HCT116 (cell line): ENCODE measurements around the gene RBM26. TPM values are rescaled to one million over a fixed set of nuclear protein-coding genes. Genes with fewer than 3 reads are reported as not detected.

ENCODE experiments used
- ATAC-seq: fragments of 200-7000 bp; cut with Tn5 transposase; 2 replicates; pipeline ENCODE4 v1.9.1; 2020; ENCODE audit warnings: mild to moderate bottlenecking, moderate library complexity
- BruUV-seq: library from RNA; stranded (reverse); fragments of 400-500 nt; replicated peaks from 2 replicates; lab custom pipeline; 2021; lab: Mats Ljungman, UMichigan
- CTCF ChIA-PET: fragments of 300-600 bp; sonication (Branson Sonifier 250); formaldehyde crosslinking; loops from one replicate; lab custom pipeline; 2021; ENCODE audit warnings: antibody characterized with exemption; lab: Charles Lee
- POLR2A ChIA-PET: fragments of 300-600, 350-600 bp; sonication (Branson Sonifier 250); formaldehyde crosslinking; loops from one replicate; lab custom pipeline; 2021; ENCODE audit warnings: antibody characterized with exemption; lab: Charles Lee
- RAD21 ChIA-PET, 2 experiments: fragments of 300-600 bp; sonication (Branson Sonifier 250); formaldehyde crosslinking; loops; one replicate each; lab custom pipeline; 2023; ENCODE audit warnings: low total read pairs in 2 of 2; ENCODE audit not compliant: uncharacterized antibody in 2 of 2, unreplicated experiment in 2 of 2, low non-redundant PET in 1 of 2; lab: Charles Lee
- DNase-seq: peaks from one replicate; pipeline ENCODE4 v3.0.0-alpha.2; 2010; ENCODE audit warnings: low read depth, low spot score
- H2AFZ ChIP-seq: fragments of 200-600 bp; shearing (Covaris generic), sonication (generic); 2 replicates; pipeline ENCODE4 v1.6.1; 2017; ENCODE audit warnings: low read depth, mixed run types, mixed read lengths, antibody characterized with exemption, low read length; ENCODE audit not compliant: poor library complexity, severe bottlenecking
- H3K27ac ChIP-seq: 2 replicates; pipeline ENCODE4 v1.5.1; 2012; ENCODE audit warnings: low read depth, low read length
- H3K27me3 ChIP-seq: fragments of 200-600 bp; sonication (generic); 2 replicates; pipeline ENCODE4 v1.6.1; 2016; ENCODE audit warnings: mixed run types, low read length, mixed read lengths; ENCODE audit not compliant: insufficient read depth
- H3K36me3 ChIP-seq, 2 experiments: fragments of 200-500 bp in 1 of 2; fragments of 200-600 bp in 1 of 2; sonication (Bioruptor generic) in 1 of 2; sonication (generic) in 1 of 2; 2 replicates each; pipeline versions ENCODE4 v1.5.1 to v1.6.1; 2014 to 2016; ENCODE audit warnings: low read length in 2 of 2, inconsistent platforms in 1 of 2, mixed read lengths in 1 of 2, mixed run types in 1 of 2; ENCODE audit not compliant: insufficient read depth in 2 of 2, control insufficient read depth in 1 of 2
- H3K4me1 ChIP-seq, 2 experiments: fragments of 200-600 bp in 1 of 2; sonication (generic) in 1 of 2; 2 replicates each; pipeline versions ENCODE4 v1.5.1 to v1.6.1; 2012 to 2017; ENCODE audit warnings: low read length in 2 of 2, inconsistent platforms in 1 of 2, mild to moderate bottlenecking in 1 of 2, mixed read lengths in 1 of 2, mixed run types in 1 of 2, moderate library complexity in 1 of 2; ENCODE audit not compliant: insufficient read depth in 2 of 2, control insufficient read depth in 1 of 2
- H3K4me2 ChIP-seq: fragments of 200-600 bp; sonication (generic); 2 replicates; pipeline ENCODE4 v1.6.1; 2017; ENCODE audit warnings: mixed run types, low read length, mixed read lengths
- H3K4me3 ChIP-seq, 2 experiments: fragments of 200-600 bp in 1 of 2; sonication (generic) in 1 of 2; replicated peaks in 1 of 2; 2 replicates each; pipeline ENCODE4 v1.5.1; 2011 to 2016; ENCODE audit warnings: low read length in 2 of 2, control low read depth in 1 of 2, low read depth in 1 of 2, mild to moderate bottlenecking in 1 of 2, mixed read lengths in 1 of 2, mixed run types in 1 of 2
- H3K79me2 ChIP-seq: fragments of 200-600 bp; sonication (generic); 2 replicates; pipeline ENCODE4 v1.6.1; 2017; ENCODE audit warnings: mild to moderate bottlenecking, mixed run types, low read length, moderate library complexity, mixed read lengths; ENCODE audit not compliant: insufficient read depth
- H3K9ac ChIP-seq: fragments of 200-600 bp; sonication (generic); 2 replicates; pipeline ENCODE4 v1.6.1; 2016; ENCODE audit warnings: low read length, mixed read lengths
- H3K9me2 ChIP-seq: fragments of 200-600 bp; sonication (generic), shearing (Covaris generic); 2 replicates; pipeline ENCODE4 v1.6.1; 2017; ENCODE audit warnings: mixed run types, mild to moderate bottlenecking, moderate library complexity; ENCODE audit not compliant: insufficient read depth
- H3K9me3 ChIP-seq, 2 experiments: fragments of 200-500 bp in 1 of 2; fragments of 200-600 bp in 1 of 2; sonication (Bioruptor generic) in 1 of 2; sonication (generic) in 1 of 2; 2 replicates each; pipeline ENCODE4 v1.6.1; 2014 to 2017; ENCODE audit warnings: low read length in 2 of 2, mixed read lengths in 2 of 2, inconsistent platforms in 1 of 2, low read depth in 1 of 2, mild to moderate bottlenecking in 1 of 2, mixed run types in 1 of 2, moderate library complexity in 1 of 2; ENCODE audit not compliant: control insufficient read depth in 1 of 2, insufficient read depth in 1 of 2
- H4K20me1 ChIP-seq: fragments of 200-600 bp; sonication (generic), shearing (Covaris generic); 2 replicates; pipeline ENCODE4 v1.6.1; 2017; ENCODE audit warnings: mixed run types, mild to moderate bottlenecking, moderate library complexity; ENCODE audit not compliant: insufficient read depth
- CBX3 ChIP-seq: IDR thresholded peaks from 2 replicates; pipeline ENCODE4 v1.6.1; 2012; ENCODE audit warnings: low read depth
- CEBPB ChIP-seq: IDR thresholded peaks from 2 replicates; pipeline ENCODE4 v1.6.1; 2012; ENCODE audit warnings: low read depth
- CTCF ChIP-seq, 3 experiments: fragments of 200-600 bp in 1 of 3; sonication (generic) in 1 of 3; IDR thresholded peaks in 2 of 3; conservative IDR thresholded peaks in 1 of 3; 2 replicates each; pipeline ENCODE4 v1.5.1; 2012 to 2017; ENCODE audit warnings: low read depth in 2 of 3, low read length in 2 of 3, antibody characterized with exemption in 1 of 3, borderline replicate concordance in 1 of 3, control low read depth in 1 of 3, mild to moderate bottlenecking in 1 of 3, mixed read lengths in 1 of 3, mixed run types in 1 of 3, moderate library complexity in 1 of 3; ENCODE audit not compliant: insufficient read depth in 1 of 3
- ELF1 ChIP-seq: IDR thresholded peaks from 2 replicates; pipeline ENCODE4 v1.6.1; 2012; ENCODE audit warnings: low read depth, borderline replicate concordance
- EZH2 ChIP-seq: fragments of 200-600 bp; sonication (generic); IDR thresholded peaks from 2 replicates; pipeline ENCODE4 v1.6.1; 2017; ENCODE audit warnings: antibody characterized with exemption, mixed run types
- JUND ChIP-seq: IDR thresholded peaks from 2 replicates; pipeline ENCODE4 v1.6.1; 2012
- MAX ChIP-seq: IDR thresholded peaks from 2 replicates; pipeline ENCODE4 v1.6.1; 2012
- POLR2AphosphoS5 ChIP-seq: IDR thresholded peaks from 2 replicates; pipeline ENCODE4 v1.6.1; 2011; ENCODE audit warnings: mild to moderate bottlenecking, low read depth, low read length, moderate library complexity
- RAD21 ChIP-seq: IDR thresholded peaks from 2 replicates; pipeline ENCODE4 v1.6.1; 2012; ENCODE audit warnings: low read depth, mild to moderate bottlenecking
- SIN3A ChIP-seq: IDR thresholded peaks from 2 replicates; pipeline ENCODE4 v1.6.1; 2012; ENCODE audit warnings: low read depth
- TCF7L2 ChIP-seq: IDR thresholded peaks from 2 replicates; pipeline ENCODE4 v1.7.0; 2011; ENCODE audit warnings: borderline replicate concordance, inconsistent platforms; ENCODE audit not compliant: insufficient read depth, insufficient read length; ENCODE audit errors: extremely low read depth
- YY1 ChIP-seq: IDR thresholded peaks from 2 replicates; pipeline ENCODE4 v1.6.1; 2011; ENCODE audit warnings: low read length, low read depth, moderate library complexity, mild to moderate bottlenecking; ENCODE audit not compliant: insufficient replicate concordance; ENCODE audit errors: extremely low read depth
- ZBTB33 ChIP-seq: IDR thresholded peaks from 2 replicates; pipeline ENCODE4 v1.6.1; 2011; ENCODE audit warnings: mild to moderate bottlenecking, low read length, moderate library complexity; ENCODE audit not compliant: insufficient replicate concordance; ENCODE audit errors: extremely low read depth
- ZNF274 ChIP-seq: fragments of 200-500 bp; sonication (Bioruptor generic); IDR thresholded peaks from 2 replicates; pipeline ENCODE4 v1.6.1; 2014; ENCODE audit warnings: mild to moderate bottlenecking, low read depth, low read length, inconsistent platforms
- intact Hi-C: fragments of 100-400 bp; cut with micrococcal nuclease; formaldehyde crosslinking; loops from 2 replicates; pipeline ENCODE4 v1.10.0; 2022
- total RNA-seq: library from RNA; stranded (reverse); gene quantifications from one replicate; pipeline ENCODE4 v1.2.1, GENCODE V29; 2021; ENCODE audit not compliant: unreplicated experiment

Gene RBM26
- total RNA-seq, 1 experiment from 2014 or later, result 52.5 TPM

GRCh38 chr13:79442221-79442620, 36.2 kb upstream of the RBM26 start (continued):
- TF ChIP-seq TCF7L2 (no peak), YY1 (no peak), MAX (no peak), RAD21 (no peak), CTCF (IDR thresholded peaks at IDR 0.05 in 2 of 3, conservative IDR thresholded peaks at IDR 0.05 in 1 of 3; ENCODE audit: borderline replicate concordance in 1 of 3, insufficient read depth in 1 of 3, low read depth in 2 of 3, low read length in 2 of 3) (no peak), ELF1 (no peak)

- Histone ChIP-seq H3K9me2 (no peaks in the 10 kb centered on the region), H3K9me3 (no peaks in the 10 kb centered on the region), H3K4me1 (no peaks in the 10 kb centered on the region), H3K27ac (no peak overlapping the region), H3K4me3 (no peak overlapping the region), H3K27me3 (no peaks in the 10 kb centered on the region), H3K79me2 (no peaks in the 10 kb centered on the region), H2AFZ (no peak overlapping the region), H3K36me3 (no peaks in the 10 kb centered on the region), H3K4me2 (no peak overlapping the region), H3K9ac (no peak overlapping the region), H4K20me1 (no peaks in the 10 kb centered on the region)
- no peak for DNase-seq
- intact Hi-C loops, result no loop called here
- TF ChIP-seq JUND, result no peak
- no peak for TF ChIP-seq CTCF (IDR thresholded peaks at IDR 0.05 in 2 of 3, conservative IDR thresholded peaks at IDR 0.05 in 1 of 3; ENCODE audit: borderline replicate concordance in 1 of 3, insufficient read depth in 1 of 3, low read depth in 2 of 3, low read length in 2 of 3)
- no peak for TF ChIP-seq YY1
- no peak for TF ChIP-seq RAD21
- TF ChIP-seq SIN3A, result no peak
- no peak for TF ChIP-seq EZH2
- no peak for TF ChIP-seq ELF1
- no peak for TF ChIP-seq CEBPB
- TF ChIP-seq POLR2AphosphoS5, result no peak
- TF ChIP-seq ZBTB33, result no peak
- no peak for TF ChIP-seq ZNF274
- TF ChIP-seq CBX3, result no peak
- POLR2A ChIA-PET, result no interaction called here
- BruUV-seq, result no TSS peak
- ATAC-seq, result no peak
- RAD21 ChIA-PET, result no interaction called here
- CTCF ChIA-PET, result interaction anchor here (1.4 kb wide), 1 partner anchor 17 kb away, joined by 5 read pairs; no protein-coding TSS in a partner anchor
These were observed 35.0 kb upstream of the RBM26 start for GRCh38 chr13:79440958-79441528.
